SJCRH30 (cell line): ENCODE results near the gene PCDHGA8. TPM values are rescaled to one million over a fixed set of nuclear protein-coding genes. Genes with fewer than 3 reads are reported as not detected.
"Not testable (repeated sequence)": the region's sequence is repeated elsewhere in the genome, so short reads cannot be mapped to it uniquely, and the experiment has no call there.

ENCODE experiments used
- DNase-seq, 2 experiments: peaks; one replicate each; pipeline ENCODE4 v3.0.0-alpha.2; 2015 to 2020
- H3K27ac ChIP-seq: fragments of 250-450 bp; sonication (Bioruptor Pico); 2 replicates; pipeline ENCODE4 v1.5.1; 2020; ENCODE audit warnings: mild to moderate bottlenecking, moderate library complexity
- H3K27me3 ChIP-seq: fragments of 250-450 bp; sonication (Bioruptor Pico); 2 replicates; pipeline ENCODE4 v1.5.1; 2020; ENCODE audit warnings: mild to moderate bottlenecking, moderate library complexity
- H3K36me3 ChIP-seq: fragments of 250-450 bp; sonication (Bioruptor Pico); 2 replicates; pipeline ENCODE4 v1.5.1; 2020; ENCODE audit warnings: mild to moderate bottlenecking, moderate library complexity
- H3K4me1 ChIP-seq: fragments of 250-450 bp; sonication (Bioruptor Pico); 2 replicates; pipeline ENCODE4 v1.5.1; 2020; ENCODE audit warnings: mild to moderate bottlenecking, moderate library complexity
- H3K4me3 ChIP-seq: fragments of 250-450 bp; sonication (Bioruptor Pico); 2 replicates; pipeline ENCODE4 v1.5.1; 2020; ENCODE audit warnings: mild to moderate bottlenecking, moderate library complexity
- H3K9me3 ChIP-seq: fragments of 250-450 bp; sonication (Bioruptor Pico); replicated peaks from 2 replicates; pipeline ENCODE4 v1.5.1; 2020; ENCODE audit warnings: mild to moderate bottlenecking, moderate library complexity
- total RNA-seq: library from RNA; depleted of rRNA; stranded (reverse); fragments of >200 nt; shearing (Covaris generic); gene quantifications from 2 replicates; pipeline ENCODE4 v1.2.3, GENCODE V29; 2014; rRNA removed

Gene PCDHGA8
- total RNA-seq, 1 experiment from 2014 or later = 3.4 TPM

DNA sequence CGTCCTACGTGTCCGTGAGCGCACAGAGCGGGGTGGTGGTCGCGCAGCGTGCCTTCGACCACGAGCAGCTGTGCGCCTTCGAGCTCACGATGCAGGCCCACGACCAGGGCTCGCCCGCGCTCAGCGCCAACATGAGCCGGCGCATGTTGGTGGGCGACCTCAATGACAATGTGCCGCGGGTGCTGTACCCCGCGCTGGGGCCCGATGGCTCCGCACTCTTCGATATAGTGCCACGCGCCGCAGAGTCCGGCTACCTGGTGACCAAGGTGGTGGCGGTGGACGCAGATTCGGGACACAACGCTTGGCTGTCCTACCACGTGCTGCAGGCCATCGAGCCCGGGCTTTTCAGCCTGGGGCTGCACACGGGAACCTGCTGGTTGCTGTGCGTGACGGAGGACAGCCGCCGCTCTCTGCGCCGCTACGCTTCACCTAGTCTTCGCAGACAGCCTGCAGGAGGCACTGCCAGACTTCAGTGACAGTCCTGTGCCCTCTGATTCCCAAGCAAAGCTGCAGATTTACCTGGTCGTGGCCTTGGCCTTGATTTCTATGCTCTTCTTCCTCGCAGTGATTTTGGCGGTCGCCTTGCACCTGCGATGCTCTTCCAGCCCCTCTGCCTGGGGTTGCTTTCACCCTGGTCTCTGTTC lies 35.5 kb downstream of the PCDHGA8 start:
- Histone ChIP-seq H3K9me3 (peaks cover 3% of the 10 kb centered on the region; the same call in 1 of the 2 replicates), H3K4me1 (no peaks in the 10 kb centered on the region), H3K27me3 (no peaks in the 10 kb centered on the region), H3K4me3 (no peak overlapping the region), H3K27ac (no peak overlapping the region), H3K36me3 (peaks cover 22% of the 10 kb centered on the region)
- no peak for DNase-seq

GRCh38 chr5:141430332-141431113 lies 38.1 kb downstream of the PCDHGA8 start, which contains the start of gene PCDHGA12:
Gene PCDHGA12, plus strand, starts transcription at chr5:141430507. Its CDS starts 253 bp downstream, at chr5:141430760.
- no peak within 1 kb of the TSS for H3K4me3 ChIP-seq
- no peaks in the 10 kb centered on the region for H3K27me3 ChIP-seq
- H3K27ac ChIP-seq = no peak within 1 kb of the TSS
- no peak for DNase-seq
- H3K9me3 ChIP-seq = peaks cover 3% of the 10 kb centered on the region; the same call in 1 of the 2 replicates
- no peaks in the 10 kb centered on the region for H3K4me1 ChIP-seq
- peaks cover 17% of the 10 kb centered on the region for H3K36me3 ChIP-seq

DNA sequence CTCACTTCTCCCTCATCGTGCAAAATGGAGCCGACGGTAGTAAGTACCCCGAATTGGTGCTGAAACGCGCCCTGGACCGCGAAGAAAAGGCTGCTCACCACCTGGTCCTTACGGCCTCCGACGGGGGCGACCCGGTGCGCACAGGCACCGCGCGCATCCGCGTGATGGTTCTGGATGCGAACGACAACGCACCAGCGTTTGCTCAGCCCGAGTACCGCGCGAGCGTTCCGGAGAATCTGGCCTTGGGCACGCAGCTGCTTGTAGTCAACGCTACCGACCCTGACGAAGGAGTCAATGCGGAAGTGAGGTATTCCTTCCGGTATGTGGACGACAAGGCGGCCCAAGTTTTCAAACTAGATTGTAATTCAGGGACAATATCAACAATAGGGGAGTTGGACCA lies 38.9 kb downstream of the PCDHGA8 start:
- Histone ChIP-seq H3K27me3 (no peaks in the 10 kb centered on the region), H3K36me3 (peaks cover 16% of the 10 kb centered on the region), H3K27ac (no peak overlapping the region), H3K9me3 (peaks cover 3% of the 10 kb centered on the region; the same call in 1 of the 2 replicates), H3K4me1 (no peaks in the 10 kb centered on the region), H3K4me3 (no peak overlapping the region)
- no peak for DNase-seq

- not testable (repeated sequence) for H3K27ac ChIP-seq, H3K9me3 ChIP-seq, H3K4me3 ChIP-seq, H3K27me3 ChIP-seq, H3K4me1 ChIP-seq, DNase-seq
- peaks cover 14% of the 10 kb centered on the region for H3K36me3 ChIP-seq
Observed at GRCh38 chr5:141432308-141432707, 39.9 kb downstream of the PCDHGA8 start.

GRCh38 chr5:141432726-141433125 lies 40.3 kb downstream of the PCDHGA8 start:
- not testable (repeated sequence) for H3K27ac ChIP-seq, H3K27me3 ChIP-seq, H3K4me1 ChIP-seq, H3K9me3 ChIP-seq, H3K4me3 ChIP-seq, DNase-seq
- peaks cover 14% of the 10 kb centered on the region for H3K36me3 ChIP-seq

GRCh38 chr5:141434006-141434405 lies 41.6 kb downstream of the PCDHGA8 start:
- Histone ChIP-seq H3K9me3 (peaks cover 3% of the 10 kb centered on the region; the same call in 1 of the 2 replicates), H3K4me3 (no peak overlapping the region), H3K4me1 (no peaks in the 10 kb centered on the region), H3K27ac (no peak overlapping the region), H3K27me3 (no peaks in the 10 kb centered on the region), H3K36me3 (peaks cover 12% of the 10 kb centered on the region)
- no peak for DNase-seq

DNA sequence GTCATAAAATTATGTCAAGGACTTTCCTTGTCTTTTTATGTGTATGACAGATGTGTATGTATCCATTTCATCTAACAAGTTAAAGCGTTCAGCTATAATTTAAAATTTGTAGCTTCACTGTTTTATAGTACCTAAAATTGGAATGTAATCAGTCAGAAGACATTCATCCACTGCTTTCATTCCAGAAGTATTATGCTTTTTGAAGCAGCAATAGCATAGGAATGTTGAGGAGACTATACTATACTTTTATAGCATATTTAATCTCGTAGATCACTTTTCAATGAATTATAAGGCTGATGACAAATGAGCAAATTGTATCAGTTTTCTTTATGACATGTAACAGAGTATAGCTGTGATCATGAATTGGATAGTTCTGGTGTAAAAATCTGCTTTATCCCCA lies 44.8 kb downstream of the PCDHGA8 start:
- no peak overlapping the region for H3K27ac ChIP-seq
- DNase-seq = no peak
- H3K27me3 ChIP-seq = no peaks in the 10 kb centered on the region
- H3K9me3 ChIP-seq = no peaks in the 10 kb centered on the region
- H3K4me3 ChIP-seq = no peak overlapping the region
- H3K36me3 ChIP-seq = no peaks in the 10 kb centered on the region
- no peaks in the 10 kb centered on the region for H3K4me1 ChIP-seq

GRCh38 chr5:141439411-141440141 lies 47.1 kb downstream of the PCDHGA8 start:
- peak in 1 of 2 experiments; percentile 2 for DNase-seq
- H3K27ac ChIP-seq = no peak overlapping the region

DNA sequence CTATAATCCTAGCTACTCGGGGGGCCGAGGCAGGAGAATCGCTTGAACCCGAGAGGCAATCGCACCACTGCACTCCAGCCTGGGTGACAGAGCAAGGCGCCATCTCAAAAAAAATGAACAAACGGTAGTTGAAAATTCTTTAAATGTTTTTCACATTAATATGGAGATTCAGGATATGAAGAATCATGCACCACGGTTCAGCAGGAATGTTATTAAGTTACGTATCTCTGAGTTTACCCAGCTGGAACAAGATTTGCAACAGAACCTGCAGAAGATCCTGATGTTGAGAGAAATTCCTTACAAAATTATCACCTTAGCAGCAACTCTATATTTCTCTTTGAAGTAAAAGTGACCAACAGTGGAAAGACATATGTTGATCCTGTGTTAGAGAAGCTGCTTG lies 47.9 kb downstream of the PCDHGA8 start:
- DNase-seq = no peak
- Histone ChIP-seq H3K9me3 (0 out of 2 replicates have a peak, but pooled peaks cover 4% of the 10 kb centered on the region), H3K4me3 (no peak overlapping the region), H3K36me3 (no peaks in the 10 kb centered on the region), H3K27ac (no peak overlapping the region), H3K4me1 (no peaks in the 10 kb centered on the region), H3K27me3 (no peaks in the 10 kb centered on the region)

More at GRCh38 chr5:141439411-141440141, 47.1 kb downstream of the PCDHGA8 start:
- Histone ChIP-seq H3K9me3 (0 out of 2 replicates have a peak, but pooled peaks cover 2% of the 10 kb centered on the region), H3K4me1 (no peaks in the 10 kb centered on the region), H3K36me3 (no peaks in the 10 kb centered on the region), H3K27me3 (no peaks in the 10 kb centered on the region), H3K4me3 (no peak overlapping the region)

GRCh38 chr5:141441571-141442170 lies 49.2 kb downstream of the PCDHGA8 start:
- Histone ChIP-seq H3K4me1 (no peaks in the 10 kb centered on the region), H3K27me3 (no peaks in the 10 kb centered on the region), H3K9me3 (0 out of 2 replicates have a peak, but pooled peaks cover 4% of the 10 kb centered on the region), H3K27ac (no peak overlapping the region), H3K4me3 (no peak overlapping the region), H3K36me3 (no peaks in the 10 kb centered on the region)
- no peak for DNase-seq

Other genes starting within 250 kb of the PCDHGA8 start
- 0.15 and 0.26 TPM in 2 replicates for gene PCDHB6, start 242.6 kb upstream of the PCDHGA8 start, total RNA-seq
- gene PCDHB7, start 220.0 kb upstream of the PCDHGA8 start, total RNA-seq = 1.1 and 1.3 TPM in 2 replicates
- 17.8 and 18.6 TPM in 2 replicates for gene PCDHB8, start 214.8 kb upstream of the PCDHGA8 start, total RNA-seq
- 5.6 and 6.8 TPM in 2 replicates for gene PCDHB16, start 210.2 kb upstream of the PCDHGA8 start, total RNA-seq
- gene PCDHB9, start 205.5 kb upstream of the PCDHGA8 start, total RNA-seq = 4.9 and 5.1 TPM in 2 replicates
- 9.7 and 9.8 TPM in 2 replicates for gene PCDHB10, start 200.3 kb upstream of the PCDHGA8 start, total RNA-seq
- 8.9 and 9.8 TPM in 2 replicates for gene PCDHB11, start 193.0 kb upstream of the PCDHGA8 start, total RNA-seq
- 4.5 and 4.7 TPM in 2 replicates for gene PCDHB12, start 183.9 kb upstream of the PCDHGA8 start, total RNA-seq
- gene PCDHB13, start 178.7 kb upstream of the PCDHGA8 start, total RNA-seq = 3.0 and 3.2 TPM in 2 replicates
- 10.9 and 11.2 TPM in 2 replicates for gene PCDHB14, start 169.3 kb upstream of the PCDHGA8 start, total RNA-seq
- 0.86 and 0.91 TPM in 2 replicates for gene PCDHB15, start 147.2 kb upstream of the PCDHGA8 start, total RNA-seq
- 0.08 TPM in 1 of 2 replicates, not detected in the other for gene SLC25A2, start 88.6 kb upstream of the PCDHGA8 start, total RNA-seq
- gene TAF7, start 71.8 kb upstream of the PCDHGA8 start, total RNA-seq = 115 and 130 TPM in 2 replicates
- 3.5 and 3.6 TPM in 2 replicates for gene PCDHGA1, start 62.1 kb upstream of the PCDHGA8 start, total RNA-seq
- 0.71 and 1.0 TPM in 2 replicates for gene PCDHGA2, start 53.9 kb upstream of the PCDHGA8 start, total RNA-seq
- gene PCDHGA3, start 48.8 kb upstream of the PCDHGA8 start, total RNA-seq = 0.56 and 0.67 TPM in 2 replicates
- gene PCDHGB1, start 42.5 kb upstream of the PCDHGA8 start, total RNA-seq = 21.1 and 23.4 TPM in 2 replicates
- gene PCDHGA4, start 37.6 kb upstream of the PCDHGA8 start, total RNA-seq = 12.9 and 14.7 TPM in 2 replicates
- 8.9 and 9.8 TPM in 2 replicates for gene PCDHGB2, start 32.6 kb upstream of the PCDHGA8 start, total RNA-seq
- gene PCDHGA5, start 28.5 kb upstream of the PCDHGA8 start, total RNA-seq = 4.7 and 6.9 TPM in 2 replicates
- 5.2 and 7.4 TPM in 2 replicates for gene PCDHGB3, start 22.4 kb upstream of the PCDHGA8 start, total RNA-seq
- gene PCDHGA6, start 18.7 kb upstream of the PCDHGA8 start, total RNA-seq = 4.9 and 5.8 TPM in 2 replicates
- gene PCDHGA7, start 9.9 kb upstream of the PCDHGA8 start, total RNA-seq = 3.6 and 4.7 TPM in 2 replicates
- gene PCDHGB4, start 4.9 kb upstream of the PCDHGA8 start, total RNA-seq = 1.7 and 3.1 TPM in 2 replicates
- 1.6 and 2.2 TPM in 2 replicates for gene PCDHGB5, start 5.3 kb downstream of the PCDHGA8 start, total RNA-seq
- 1.8 and 2.3 TPM in 2 replicates for gene PCDHGA9, start 10.1 kb downstream of the PCDHGA8 start, total RNA-seq
- gene PCDHGB6, start 15.4 kb downstream of the PCDHGA8 start, total RNA-seq = 1.4 and 2.6 TPM in 2 replicates
- 1.3 and 1.6 TPM in 2 replicates for gene PCDHGA10, start 20.4 kb downstream of the PCDHGA8 start, total RNA-seq
- gene PCDHGB7, start 25.0 kb downstream of the PCDHGA8 start, total RNA-seq = 0.91 and 1.8 TPM in 2 replicates
- 1.3 and 1.4 TPM in 2 replicates for gene PCDHGA11, start 28.4 kb downstream of the PCDHGA8 start, total RNA-seq
- 1.2 and 1.4 TPM in 2 replicates for gene PCDHGA12, start 37.9 kb downstream of the PCDHGA8 start, total RNA-seq
- gene PCDHGC3, start 83.3 kb downstream of the PCDHGA8 start, total RNA-seq = 105 and 109 TPM in 2 replicates
- gene PCDHGC4, start 92.4 kb downstream of the PCDHGA8 start, total RNA-seq = 3.4 and 3.6 TPM in 2 replicates
- 1.3 and 2.8 TPM in 2 replicates for gene PCDHGC5, start 96.4 kb downstream of the PCDHGA8 start, total RNA-seq
- gene DIAPH1, start 226.4 kb downstream of the PCDHGA8 start, total RNA-seq = 54.4 and 56.2 TPM in 2 replicates
- gene HDAC3, start 244.2 kb downstream of the PCDHGA8 start, total RNA-seq = 102 and 110 TPM in 2 replicates
- 1.7 and 2.1 TPM in 2 replicates for gene RELL2, start 244.4 kb downstream of the PCDHGA8 start, total RNA-seq